Measurements from ENCODE around the gene TPP2. TPM values are rescaled to one million over a fixed set of nuclear protein-coding genes. Genes with fewer than 3 reads are reported as not detected.

Gene TPP2
- total RNA-seq, 1 experiment from 2014 or later = 68.3 TPM

GRCh38 chr13:102561933-102562332, 34.9 kb upstream of the TPP2 start:
- DNase-seq (ENCODE audit: low spot score) = no peak
- no peak for ATAC-seq
- Mint-ChIP-seq H3K9me3 (no peaks in the 10 kb centered on the region), H3K27me3 (ENCODE audit: low read depth) (peaks cover 2% of the 10 kb centered on the region; the same call in 1 of the 2 replicates), H3K27ac (no peak overlapping the region), H3K4me3 (no peak overlapping the region), H3K4me1 (peaks cover 2% of the 10 kb centered on the region; the same call in 1 of the 2 replicates), H3K36me3 (no peaks in the 10 kb centered on the region)
- ChIA-PET CTCF (no interaction called here), POLR2A (no interaction called here)
- no peak for TF ChIP-seq TEAD4 (CRISPR knock-in tag; IDR thresholded peaks at IDR 0.05)
- no peak for TF ChIP-seq AR (CRISPR knock-in tag; IDR thresholded peaks at IDR 0.05)
- no peak for TF ChIP-seq CREB1 (CRISPR knock-in tag; IDR thresholded peaks at IDR 0.05)
- TF ChIP-seq ETV6 (CRISPR knock-in tag; IDR thresholded peaks at IDR 0.05) = no peak
- no peak for TF ChIP-seq ZNF121 (CRISPR knock-in tag; IDR thresholded peaks at IDR 0.05)
- no peak for TF ChIP-seq PREB (CRISPR knock-in tag; IDR thresholded peaks at IDR 0.05; ENCODE audit: borderline replicate concordance)
- TF ChIP-seq NFE2L1 (CRISPR knock-in tag; IDR thresholded peaks at IDR 0.05) = no peak

GRCh38 chr13:102563267-102563666, 33.5 kb upstream of the TPP2 start:
- ATAC-seq (no peak), DNase-seq (ENCODE audit: low spot score) (no peak)
- ChIA-PET CTCF (interaction anchor here (3.3 kb wide), 1 partner anchor 8 kb away, joined by 14 read pairs; no protein-coding TSS in a partner anchor), POLR2A (no interaction called here)
- Mint-ChIP-seq H3K27ac (no peak overlapping the region), H3K9me3 (no peaks in the 10 kb centered on the region), H3K36me3 (no peaks in the 10 kb centered on the region), H3K27me3 (ENCODE audit: low read depth) (peaks cover 2% of the 10 kb centered on the region; the same call in 1 of the 2 replicates), H3K4me1 (peaks cover 2% of the 10 kb centered on the region; the same call in 1 of the 2 replicates), H3K4me3 (no peak overlapping the region)
- TF ChIP-seq SP1 (CRISPR knock-in tag; conservative IDR thresholded peaks at IDR 0.05) (no peak), PRDM15 (CRISPR knock-in tag; IDR thresholded peaks at IDR 0.05) (no peak), MAX (CRISPR knock-in tag; IDR thresholded peaks at IDR 0.05) (no peak), CBFB (CRISPR knock-in tag; IDR thresholded peaks at IDR 0.05; ENCODE audit: low read depth) (no peak), PREB (CRISPR knock-in tag; IDR thresholded peaks at IDR 0.05; ENCODE audit: borderline replicate concordance) (no peak), STAT6 (CRISPR knock-in tag; conservative IDR thresholded peaks at IDR 0.05; ENCODE audit: low read depth) (no peak), NFATC4 (CRISPR knock-in tag; IDR thresholded peaks at IDR 0.05) (no peak), PRRX2 (CRISPR knock-in tag; IDR thresholded peaks at IDR 0.05) (no peak), ZNF263 (CRISPR knock-in tag; IDR thresholded peaks at IDR 0.05; ENCODE audit: low read depth) (no peak), ATF6 (CRISPR knock-in tag; IDR thresholded peaks at IDR 0.05) (no peak)
